K562 (cell line): Measurements from ENCODE around the gene CPED1. TPM values are rescaled to one million over a fixed set of nuclear protein-coding genes. Genes with fewer than 3 reads are reported as not detected.

Source experiments
- ARNT ChIP-seq, 2 experiments: fragments of 450-650 bp; IDR thresholded peaks; 2 replicates each; pipeline ENCODE4 v1.6.1; 2016; ENCODE audit warnings: mild to moderate bottlenecking in 1 of 2
- CXXC5 ChIP-seq: fragments of 250-450 bp; sonication (Bioruptor Pico); IDR thresholded peaks from 2 replicates; pipeline ENCODE4 v1.8.0; 2022; ENCODE audit warnings: inconsistent platforms, mild to moderate bottlenecking, moderate library complexity
- DMBX1 ChIP-seq: fragments of 250-450 bp; sonication (Bioruptor Pico); IDR thresholded peaks from 2 replicates; pipeline ENCODE4 v1.8.0; 2022; ENCODE audit warnings: inconsistent platforms, mild to moderate bottlenecking, moderate library complexity, borderline replicate concordance
- DPF2 ChIP-seq: fragments of 450-650 bp; IDR thresholded peaks from 2 replicates; pipeline ENCODE4 v1.6.1; 2016
- GTF2E2 ChIP-seq: fragments of 200-800 bp; sonication (Bioruptor generic); IDR thresholded peaks from 2 replicates; pipeline ENCODE4 v1.6.1; 2016; ENCODE audit warnings: missing genetic modification characterization, missing compliant biosample characterization
- HDAC2 ChIP-seq: fragments of 450-650 bp; IDR thresholded peaks from 2 replicates; pipeline ENCODE4 v1.6.1; 2016; ENCODE audit warnings: mild to moderate bottlenecking
- JUND ChIP-seq, 2 experiments: IDR thresholded peaks; 2 replicates in 1 of 2; 3 replicates in 1 of 2; pipeline ENCODE4 v1.6.1; 2011; ENCODE audit warnings: borderline replicate concordance in 2 of 2, low read depth in 2 of 2, low read length in 2 of 2, improper control_type of control experiment in 1 of 2, missing biosample characterization in 1 of 2, missing genetic modification characterization in 1 of 2, missing genetic modification reagents in 1 of 2
- KHSRP ChIP-seq: fragments of 450-650 bp; IDR thresholded peaks from 2 replicates; pipeline ENCODE4 v1.6.1; 2017
- LEF1 ChIP-seq: fragments of 450-650 bp; IDR thresholded peaks from 2 replicates; pipeline ENCODE4 v1.6.1; 2016; ENCODE audit warnings: mild to moderate bottlenecking
- MBD1 ChIP-seq: fragments of 250-450 bp; sonication (Bioruptor Pico); IDR thresholded peaks from 2 replicates; pipeline ENCODE4 v1.8.0; 2022; ENCODE audit warnings: inconsistent platforms
- MEF2D ChIP-seq: conservative IDR thresholded peaks from 2 replicates; pipeline ENCODE4 v1.6.1; 2016; ENCODE audit warnings: low read depth, missing genetic modification characterization, missing compliant biosample characterization
- MEIS2 ChIP-seq: fragments of 450-650 bp; IDR thresholded peaks from 2 replicates; pipeline ENCODE4 v1.6.1; 2014; ENCODE audit warnings: mild to moderate bottlenecking; ENCODE audit not compliant: partially characterized antibody
- MTA2 ChIP-seq: fragments of 450-650 bp; IDR thresholded peaks from 2 replicates; pipeline ENCODE4 v1.6.1; 2016; ENCODE audit warnings: low read depth
- NR2C1 ChIP-seq, 2 experiments: fragments of 450-650 bp; IDR thresholded peaks; 2 replicates each; pipeline ENCODE4 v1.6.1; 2017; ENCODE audit warnings: mild to moderate bottlenecking in 2 of 2, antibody characterized with exemption in 1 of 2, inconsistent platforms in 1 of 2, missing compliant biosample characterization in 1 of 2, missing genetic modification characterization in 1 of 2
- PHF8 ChIP-seq: fragments of 200-600 bp; sonication (generic); IDR thresholded peaks from 2 replicates; pipeline ENCODE4 v1.6.1; 2012; ENCODE audit warnings: mixed run types, mild to moderate bottlenecking, inconsistent platforms, low read length, moderate library complexity, borderline replicate concordance
- RBM17 ChIP-seq: fragments of 200-400 bp; formaldehyde crosslinking; IDR thresholded peaks from 2 replicates; pipeline ENCODE4 v1.6.1; 2017; ENCODE audit warnings: low read depth, mild to moderate bottlenecking, low read length, borderline replicate concordance
- RCOR1 ChIP-seq, 2 experiments: IDR thresholded peaks; 2 replicates each; pipeline ENCODE4 v1.6.1; 2012; ENCODE audit warnings: low read depth in 2 of 2, low read length in 2 of 2, borderline replicate concordance in 1 of 2, improper control_type of control experiment in 1 of 2
- SMARCE1 ChIP-seq: fragments of 450-650 bp; IDR thresholded peaks from 2 replicates; pipeline ENCODE4 v1.7.1; 2016; ENCODE audit warnings: mild to moderate bottlenecking
- THRB ChIP-seq: fragments of 450-650 bp; formaldehyde crosslinking; conservative IDR thresholded peaks from 2 replicates; pipeline ENCODE4 v1.4.0; 2022; ENCODE audit warnings: mild to moderate bottlenecking, missing genetic modification characterization
- TRIM24 ChIP-seq, 2 experiments: fragments of 450-650 bp; IDR thresholded peaks; 2 replicates each; pipeline ENCODE4 v1.6.1; 2016
- ZKSCAN8 ChIP-seq: fragments of 200-800 bp; sonication (Bioruptor generic); IDR thresholded peaks from 2 replicates; pipeline ENCODE4 v1.6.1; 2016; ENCODE audit warnings: missing genetic modification characterization, missing compliant biosample characterization
- ZNF311 ChIP-seq: fragments of 250-450 bp; sonication (Bioruptor Pico); IDR thresholded peaks from 2 replicates; pipeline ENCODE4 v1.4.0; 2020; ENCODE audit warnings: mild to moderate bottlenecking, moderate library complexity
- ZNF395 ChIP-seq: fragments of 200-800 bp; sonication (Bioruptor generic); IDR thresholded peaks from 2 replicates; pipeline ENCODE4 v1.6.1; 2017; ENCODE audit warnings: missing genetic modification characterization, missing compliant biosample characterization
- ZNF444 ChIP-seq: fragments of 250-450 bp; sonication (Bioruptor Pico); IDR thresholded peaks from 2 replicates; pipeline ENCODE4 v1.4.0; 2020; ENCODE audit warnings: mild to moderate bottlenecking, moderate library complexity
- ZNF717 ChIP-seq: fragments of 250-450 bp; sonication (Bioruptor Pico); IDR thresholded peaks from 2 replicates; pipeline ENCODE4 v1.5.0; 2021
- ZNF780A ChIP-seq: fragments of 250-450 bp; sonication (Bioruptor Pico); IDR thresholded peaks from 2 replicates; pipeline ENCODE4 v1.5.0; 2021; ENCODE audit warnings: mild to moderate bottlenecking
- polyA plus RNA-seq, 8 experiments: library from polyadenylated mRNA; depleted of rRNA in 4 of 8; stranded (reverse) in 5 of 8; unstranded in 3 of 8; fragments of >200 nt; fragmentation: Nextera tagmentation in 2 of 8; fragmentation: Illumina TruSeq in 1 of 8; extraction: Ambion mirVana in 2 of 8; extraction: Trizol in 1 of 8; gene quantifications; 2 replicates each; pipeline versions ENCODE4 v1.2.1 to v1.2.3, GENCODE V29; 2011 to 2014; ENCODE audit warnings: inconsistent platforms in 1 of 8, missing spikeins in 1 of 8
- total RNA-seq, 7 experiments: library from RNA; depleted of rRNA in 6 of 7; stranded (reverse); fragments of >200 nt in 6 of 7; fragmentation: Illumina TruSeq in 2 of 7; extraction: Trizol in 2 of 7; gene quantifications; 2 replicates each; pipeline versions ENCODE4 v1.2.1 to v1.2.3, GENCODE V29; 2011 to 2021; ENCODE audit warnings: low replicate concordance in 1 of 7

The CPED1 gene
- total and polyA plus RNA-seq, 9 of the 15 experiments (the other 6 are each of a cell fraction or from before 2014, with no cell fraction given), result 195 to 393 (median 290) TPM

- TF ChIP-seq MEIS2, result no peak
- no peak for TF ChIP-seq THRB (CRISPR knock-in tag)
- TF ChIP-seq MTA2, result peak; percentile 71
- no peak for TF ChIP-seq PHF8
- peak; percentile 54; the same call in 1 of the 2 replicates for TF ChIP-seq ZNF311 (CRISPR knock-in tag)
- no peak for TF ChIP-seq GTF2E2
- TF ChIP-seq DPF2, result peak; percentile 84
- no peak for TF ChIP-seq CXXC5 (CRISPR knock-in tag)
- TF ChIP-seq JUND (IDR thresholded peaks at IDR 0.05; ENCODE audit: borderline replicate concordance, low read depth, low read length), result no peak
- TF ChIP-seq JUND (tag; IDR thresholded peaks at IDR 0.05; ENCODE audit: borderline replicate concordance, low read depth, low read length), result no peak
- TF ChIP-seq TRIM24 (IDR thresholded peaks at IDR 0.05), result 0 out of 4 replicates have a peak, but pooled peaks have one; percentile 33 to 35
- TF ChIP-seq ZNF444 (CRISPR knock-in tag), result no peak
- 0 out of 2 replicates have a peak, but pooled peaks have one; percentile 16 for TF ChIP-seq DMBX1 (CRISPR knock-in tag)
- TF ChIP-seq ZKSCAN8, result no peak
- peak; percentile 67; the same call in 1 of the 2 replicates for TF ChIP-seq KHSRP
- TF ChIP-seq ARNT (IDR thresholded peaks at IDR 0.05), result peak in 1 of 2 experiments; percentile 65; a peak in 2 of 4 replicates
- 0 out of 2 replicates have a peak, but pooled peaks have one; percentile 7 for TF ChIP-seq MBD1 (CRISPR knock-in tag)
- 0 out of 2 replicates have a peak, but pooled peaks have one; percentile 19 for TF ChIP-seq HDAC2
- no peak; the same call in 1 of the 2 replicates for TF ChIP-seq ZNF395
- peak; percentile 33; the same call in 1 of the 2 replicates for TF ChIP-seq NR2C1 (IDR thresholded peaks at IDR 0.05)
- TF ChIP-seq NR2C1 (tag; IDR thresholded peaks at IDR 0.05), result no peak
- peak; percentile 39 to 78; a peak in 1 of 4 replicates for TF ChIP-seq RCOR1 (IDR thresholded peaks at IDR 0.05; ENCODE audit: borderline replicate concordance in 1 of 2, low read depth in 2 of 2, low read length in 2 of 2)
- TF ChIP-seq ZNF717 (CRISPR knock-in tag), result 0 out of 2 replicates have a peak, but pooled peaks have one; percentile 55
- TF ChIP-seq SMARCE1, result peak; percentile 57; the same call in 1 of the 2 replicates
- TF ChIP-seq RBM17, result no peak
- TF ChIP-seq MEF2D (tag), result no peak
- TF ChIP-seq LEF1, result peak; percentile 67
- peak; percentile 74 for TF ChIP-seq ZNF780A (CRISPR knock-in tag)
These were observed 1.2 kb upstream of the CPED1 start (continued) for GRCh38 chr7:120987280-120987679.
